GM23338 (cell line): ENCODE results near the gene ADCY7. TPM values are rescaled to one million over a fixed set of nuclear protein-coding genes. Genes with fewer than 3 reads are reported as not detected.

ENCODE experiments used
- ATAC-seq: fragments of 200-7000 bp; cut with Tn5 transposase; 3 replicates; pipeline ENCODE4 v1.9.1; 2020
- DNase-seq: peaks from one replicate; pipeline ENCODE4 v3.0.0-alpha.2; 2015; ENCODE audit warnings: low spot score
- H2AFZ ChIP-seq: fragments of 200-600 bp; sonication (generic); 2 replicates; pipeline ENCODE4 v1.8.0; 2016; ENCODE audit warnings: antibody characterized with exemption, mild to moderate bottlenecking, moderate library complexity
- H3F3A ChIP-seq: fragments of 200-600 bp; sonication (generic); replicated peaks from 2 replicates; pipeline ENCODE4 v1.8.0; 2017; ENCODE audit warnings: antibody characterized with exemption, mixed run types, low read depth
- H3K27ac ChIP-seq: fragments of 200-600 bp; sonication (generic); 2 replicates; pipeline ENCODE4 v1.6.1; 2016; ENCODE audit warnings: low read depth
- H3K27me3 ChIP-seq: fragments of 200-600 bp; sonication (generic); 2 replicates; pipeline ENCODE4 v1.8.0; 2016; ENCODE audit warnings: mild to moderate bottlenecking, mixed run types, moderate library complexity; ENCODE audit not compliant: insufficient read depth
- H3K36me3 ChIP-seq: fragments of 200-600 bp; sonication (generic); 2 replicates; pipeline ENCODE4 v1.8.0; 2016; ENCODE audit warnings: mild to moderate bottlenecking; ENCODE audit not compliant: insufficient read depth
- H3K4me1 ChIP-seq: fragments of 200-600 bp; sonication (generic); 2 replicates; pipeline ENCODE4 v1.8.0; 2016; ENCODE audit warnings: mild to moderate bottlenecking, moderate library complexity; ENCODE audit not compliant: insufficient read depth
- H3K4me2 ChIP-seq: fragments of 200-600 bp; sonication (generic); 2 replicates; pipeline ENCODE4 v1.7.1; 2017; ENCODE audit warnings: mixed run types
- H3K4me3 ChIP-seq: fragments of 200-600 bp; sonication (generic); 2 replicates; pipeline ENCODE4 v1.6.1; 2016; ENCODE audit warnings: mixed run types
- H3K79me2 ChIP-seq: fragments of 200-600 bp; sonication (generic); replicated peaks from 2 replicates; pipeline ENCODE4 v1.8.0; 2017; ENCODE audit warnings: mild to moderate bottlenecking; ENCODE audit not compliant: insufficient read depth
- H3K9me2 ChIP-seq: fragments of 200-600 bp; sonication (generic); 2 replicates; pipeline ENCODE4 v1.8.0; 2017; ENCODE audit not compliant: insufficient read depth
- H4K20me1 ChIP-seq: fragments of 200-600 bp; sonication (generic); replicated peaks from 2 replicates; pipeline ENCODE4 v1.8.0; 2017; ENCODE audit warnings: mild to moderate bottlenecking; ENCODE audit not compliant: insufficient read depth
- H3K27ac Mint-ChIP-seq: 2 replicates; pipeline ENCODE4 v1.8.0; 2020; ENCODE audit warnings: inconsistent platforms, mild to moderate bottlenecking, moderate library complexity, mixed read lengths
- H3K27me3 Mint-ChIP-seq: 3 replicates; pipeline ENCODE4 v1.8.0; 2022; ENCODE audit warnings: low read depth, mild to moderate bottlenecking, moderate library complexity, mixed read lengths, inconsistent platforms; ENCODE audit not compliant: insufficient read depth, poor library complexity
- H3K36me3 Mint-ChIP-seq: 3 replicates; pipeline ENCODE4 v1.8.0; 2021; ENCODE audit warnings: low read depth, mild to moderate bottlenecking, inconsistent platforms, moderate library complexity, mixed read lengths
- H3K4me1 Mint-ChIP-seq: 3 replicates; pipeline ENCODE4 v1.8.0; 2020; ENCODE audit warnings: mild to moderate bottlenecking, inconsistent platforms, mixed read lengths
- H3K4me3 Mint-ChIP-seq: 3 replicates; pipeline ENCODE4 v1.8.0; 2021; ENCODE audit warnings: moderate library complexity, mild to moderate bottlenecking, inconsistent platforms, mixed read lengths
- H3K9me3 Mint-ChIP-seq: 3 replicates; pipeline ENCODE4 v1.8.0; 2020; ENCODE audit warnings: moderate library complexity, mild to moderate bottlenecking, inconsistent platforms, mixed read lengths
- EZH2phosphoT487 ChIP-seq: fragments of 200-600 bp; sonication (generic); IDR thresholded peaks from one replicate; pipeline ENCODE4 v1.8.1; 2018; ENCODE audit warnings: antibody characterized with exemption; ENCODE audit not compliant: unreplicated experiment
- STAT1 ChIP-seq: IDR thresholded peaks from one replicate; pipeline ENCODE4 v1.6.1; 2016; ENCODE audit warnings: antibody characterized with exemption; ENCODE audit not compliant: unreplicated experiment
- ZNF114 ChIP-seq: fragments of 250-450 bp; sonication (Bioruptor Pico); IDR thresholded peaks from 2 replicates; pipeline ENCODE4 v1.5.0; 2020; ENCODE audit warnings: mild to moderate bottlenecking, moderate library complexity
- ZNF331 ChIP-seq: fragments of 250-450 bp; sonication (Bioruptor Pico); IDR thresholded peaks from 2 replicates; pipeline ENCODE4 v1.5.0; 2020; ENCODE audit warnings: low read depth, mild to moderate bottlenecking, moderate library complexity
- polyA plus RNA-seq: library from polyadenylated mRNA; unstranded; fragments of >200 nt; fragmentation: Nextera tagmentation; extraction: Ambion mirVana; gene quantifications from 2 replicates; pipeline ENCODE4 v1.2.1, GENCODE V29; 2016
- total RNA-seq: library from RNA; depleted of rRNA; stranded (reverse); fragments of >200 nt; shearing (Covaris generic); gene quantifications from 2 replicates; pipeline ENCODE4 v1.2.3, GENCODE V29; 2014
- TF ChIP-seq, protein P1 (sequence below), 2 experiments: fragments of 200-600 bp in 1 of 2; sonication (generic) in 1 of 2; conservative IDR thresholded peaks; 2 replicates each; pipeline versions ENCODE4 v1.5.1 to v1.6.1; 2016 to 2017; ENCODE audit warnings: antibody characterized with exemption in 2 of 2, low read depth in 2 of 2, mild to moderate bottlenecking in 2 of 2, moderate library complexity in 1 of 2
- TF ChIP-seq, protein P2 (sequence below): IDR thresholded peaks from 2 replicates; pipeline ENCODE4 v1.6.1; 2016; ENCODE audit warnings: antibody characterized with exemption

ADCY7 gene
- total and polyA plus RNA-seq, 2 experiments from 2014 or later = 2.4 to 10.5 TPM

DNA sequence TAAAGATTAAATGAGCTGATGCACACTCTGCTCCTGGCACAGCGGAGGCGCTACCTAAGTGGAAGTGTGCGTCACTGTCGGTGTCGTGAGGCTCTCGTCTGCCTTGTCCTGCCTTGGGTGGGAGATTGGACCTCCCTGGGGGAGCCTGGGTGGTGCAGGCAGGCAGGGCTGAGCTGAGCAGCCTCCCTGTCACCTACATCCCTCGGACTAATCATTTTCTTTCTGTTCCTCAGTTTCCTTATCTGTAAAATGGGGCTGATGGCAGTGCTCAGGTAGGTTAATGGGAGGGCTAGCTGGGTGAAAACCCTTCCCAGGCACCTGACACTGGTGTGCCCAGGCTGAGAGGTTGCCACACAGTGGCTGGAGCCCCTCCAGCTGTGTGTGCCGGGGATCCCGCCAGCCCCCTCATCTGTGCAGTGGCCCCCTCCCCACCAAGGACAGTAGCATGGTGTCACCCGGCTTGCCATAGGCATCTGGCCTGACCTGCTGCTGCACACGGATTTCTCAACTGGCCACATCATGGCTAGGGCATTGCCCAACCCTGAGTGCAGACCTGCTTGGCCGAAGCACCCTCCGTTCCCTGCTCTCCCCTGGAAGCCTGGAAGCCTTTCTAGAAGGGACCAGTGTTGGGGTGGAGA lies 4.3 kb downstream of the ADCY7 start (continued):
- TF ChIP-seq, protein P1, sequence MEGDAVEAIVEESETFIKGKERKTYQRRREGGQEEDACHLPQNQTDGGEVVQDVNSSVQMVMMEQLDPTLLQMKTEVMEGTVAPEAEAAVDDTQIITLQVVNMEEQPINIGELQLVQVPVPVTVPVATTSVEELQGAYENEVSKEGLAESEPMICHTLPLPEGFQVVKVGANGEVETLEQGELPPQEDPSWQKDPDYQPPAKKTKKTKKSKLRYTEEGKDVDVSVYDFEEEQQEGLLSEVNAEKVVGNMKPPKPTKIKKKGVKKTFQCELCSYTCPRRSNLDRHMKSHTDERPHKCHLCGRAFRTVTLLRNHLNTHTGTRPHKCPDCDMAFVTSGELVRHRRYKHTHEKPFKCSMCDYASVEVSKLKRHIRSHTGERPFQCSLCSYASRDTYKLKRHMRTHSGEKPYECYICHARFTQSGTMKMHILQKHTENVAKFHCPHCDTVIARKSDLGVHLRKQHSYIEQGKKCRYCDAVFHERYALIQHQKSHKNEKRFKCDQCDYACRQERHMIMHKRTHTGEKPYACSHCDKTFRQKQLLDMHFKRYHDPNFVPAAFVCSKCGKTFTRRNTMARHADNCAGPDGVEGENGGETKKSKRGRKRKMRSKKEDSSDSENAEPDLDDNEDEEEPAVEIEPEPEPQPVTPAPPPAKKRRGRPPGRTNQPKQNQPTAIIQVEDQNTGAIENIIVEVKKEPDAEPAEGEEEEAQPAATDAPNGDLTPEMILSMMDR (conservative IDR thresholded peaks at IDR 0.05; ENCODE audit: low read depth in 2 of 2) = no peak

DNA sequence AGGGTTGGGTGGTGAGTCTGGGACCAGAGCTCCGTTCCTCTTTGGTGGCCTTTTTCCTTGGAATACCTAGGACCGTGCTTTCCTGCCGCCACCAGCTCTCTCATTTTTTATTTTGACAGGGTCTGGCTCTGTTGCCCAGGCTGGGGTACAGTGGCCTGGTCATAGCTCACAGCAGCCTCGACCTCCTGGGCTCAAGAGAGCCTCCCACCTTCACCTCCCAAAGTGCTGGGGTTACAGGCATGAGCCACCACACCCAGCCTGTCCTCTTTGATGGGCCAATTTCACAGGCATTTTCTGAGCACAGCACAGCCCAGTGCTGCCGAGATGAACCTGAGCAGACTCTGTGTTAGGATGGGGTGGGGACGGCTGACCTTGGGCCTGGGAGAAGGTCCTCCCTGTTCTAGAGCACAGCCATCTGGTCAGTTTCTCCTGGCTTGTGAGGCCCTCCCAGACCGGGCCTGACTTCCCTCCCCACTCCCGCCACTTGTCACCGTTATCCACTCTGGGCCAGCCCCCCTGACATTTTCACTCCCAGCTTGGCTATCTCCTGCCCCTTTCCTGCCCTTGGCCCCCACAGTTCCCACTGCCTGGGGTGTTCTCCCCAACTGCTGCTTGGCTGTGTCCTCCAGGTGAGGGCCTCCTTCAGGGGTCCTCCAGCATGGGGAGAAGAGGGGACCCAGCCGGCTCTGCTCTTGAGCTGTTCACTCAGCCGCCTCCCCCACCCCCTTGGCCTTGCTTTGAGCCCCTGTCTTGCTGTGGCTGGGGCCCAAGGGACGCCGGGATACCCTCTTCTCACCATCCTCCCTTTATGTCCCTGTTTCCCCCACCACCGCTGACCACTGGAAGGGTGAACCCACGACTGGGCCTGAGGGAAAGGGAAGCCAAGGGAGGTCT lies 5.0 kb downstream of the ADCY7 start:
- no peaks in the 10 kb centered on the region for H3K36me3 Mint-ChIP-seq

DNA sequence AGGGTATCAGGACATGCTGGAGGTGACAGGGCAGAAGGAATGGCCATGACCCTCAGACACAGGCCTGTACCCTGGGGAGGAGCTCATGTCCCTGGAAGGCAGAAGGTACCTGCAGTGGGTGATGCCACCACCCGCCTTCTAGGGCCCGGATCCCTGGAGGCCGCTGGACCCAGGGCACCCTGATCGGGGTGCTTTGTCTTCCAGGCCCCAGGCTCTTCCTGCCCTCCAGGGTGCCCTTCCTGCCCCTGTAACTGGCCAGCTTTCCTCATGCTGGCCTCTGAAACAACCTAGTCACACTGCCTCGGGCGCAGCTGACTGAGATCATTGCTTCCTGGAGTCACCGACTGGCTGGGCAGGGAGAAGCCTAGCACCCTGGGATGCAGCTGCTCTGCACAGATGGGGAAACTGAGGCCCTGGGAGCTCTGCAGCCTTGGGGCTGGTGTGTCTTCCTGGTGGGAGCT lies 5.8 kb downstream of the ADCY7 start:
- H3K4me2 ChIP-seq = no peak overlapping the region
- no peaks in the 10 kb centered on the region for H3K9me2 ChIP-seq
- no peaks in the 10 kb centered on the region for H3F3A ChIP-seq
- H3K27ac ChIP-seq = no peak overlapping the region
- Mint-ChIP-seq H3K27ac (no peak overlapping the region), H3K4me1 (peaks cover 6% of the 10 kb centered on the region), H3K27me3 (peaks cover 9% of the 10 kb centered on the region), H3K36me3 (no peaks in the 10 kb centered on the region), H3K9me3 (no peaks in the 10 kb centered on the region), H3K4me3 (no peak overlapping the region)
- TF ChIP-seq STAT1 (no peak), EZH2phosphoT487 (no peak), ZNF331 (CRISPR knock-in tag) (no peak)
- TF ChIP-seq, protein P2, sequence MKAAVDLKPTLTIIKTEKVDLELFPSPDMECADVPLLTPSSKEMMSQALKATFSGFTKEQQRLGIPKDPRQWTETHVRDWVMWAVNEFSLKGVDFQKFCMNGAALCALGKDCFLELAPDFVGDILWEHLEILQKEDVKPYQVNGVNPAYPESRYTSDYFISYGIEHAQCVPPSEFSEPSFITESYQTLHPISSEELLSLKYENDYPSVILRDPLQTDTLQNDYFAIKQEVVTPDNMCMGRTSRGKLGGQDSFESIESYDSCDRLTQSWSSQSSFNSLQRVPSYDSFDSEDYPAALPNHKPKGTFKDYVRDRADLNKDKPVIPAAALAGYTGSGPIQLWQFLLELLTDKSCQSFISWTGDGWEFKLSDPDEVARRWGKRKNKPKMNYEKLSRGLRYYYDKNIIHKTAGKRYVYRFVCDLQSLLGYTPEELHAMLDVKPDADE = no peak
- no peaks in the 10 kb centered on the region for H4K20me1 ChIP-seq
- no peaks in the 10 kb centered on the region for H3K4me1 ChIP-seq
- ATAC-seq (no peak), DNase-seq (no peak)
- no peaks in the 10 kb centered on the region for H3K27me3 ChIP-seq
- no peaks in the 10 kb centered on the region for H3K79me2 ChIP-seq
- no peak overlapping the region for H2AFZ ChIP-seq
- no peaks in the 10 kb centered on the region for H3K36me3 ChIP-seq
- no peak overlapping the region for H3K4me3 ChIP-seq

More for the DNA sequence above, 5.0 kb downstream of the ADCY7 start:
- H3K4me3 Mint-ChIP-seq = no peak overlapping the region
- no peaks in the 10 kb centered on the region for H3F3A ChIP-seq
- no peak overlapping the region; the same call in 1 of the 2 replicates for H3K27ac Mint-ChIP-seq
- no peaks in the 10 kb centered on the region for H3K27me3 ChIP-seq
- H3K27me3 Mint-ChIP-seq = peaks cover 9% of the 10 kb centered on the region
- DNase-seq (no peak), ATAC-seq (no peak)
- peaks cover 6% of the 10 kb centered on the region; the same call in 1 of the 2 replicates for H3K4me1 ChIP-seq
- no peak overlapping the region for H3K4me3 ChIP-seq
- no peaks in the 10 kb centered on the region for H3K9me2 ChIP-seq
- peaks cover 7% of the 10 kb centered on the region for H3K4me1 Mint-ChIP-seq
- no peaks in the 10 kb centered on the region for H4K20me1 ChIP-seq
- H3K27ac ChIP-seq = no peak overlapping the region
- no peaks in the 10 kb centered on the region for H3K9me3 Mint-ChIP-seq
- no peaks in the 10 kb centered on the region for H3K79me2 ChIP-seq
- TF ChIP-seq ZNF114 (CRISPR knock-in tag) (no peak), ZNF331 (CRISPR knock-in tag) (no peak)
- no peak overlapping the region for H2AFZ ChIP-seq
- no peak overlapping the region for H3K4me2 ChIP-seq
- no peaks in the 10 kb centered on the region for H3K36me3 ChIP-seq
